MM.1S (cell line): Measurements from ENCODE around the gene ARHGAP31.
"Not testable (repeated sequence)": the region's sequence is repeated elsewhere in the genome, so short reads cannot be mapped to it uniquely, and the experiment has no call there.

Experiments used
- DNase-seq: peaks from one replicate; pipeline ENCODE4 v3.0.0-alpha.2; 2015
- H2AFZ ChIP-seq: fragments of 300-600 bp; sonication (generic); 2 replicates; pipeline ENCODE4 v1.6.0; 2016; ENCODE audit warnings: antibody characterized with exemption, low read length
- H3F3A ChIP-seq: fragments of 300-600 bp; sonication (generic); 2 replicates; pipeline ENCODE4 v1.6.1; 2016; ENCODE audit warnings: mild to moderate bottlenecking, antibody characterized with exemption, low read length, moderate library complexity, mixed read lengths; ENCODE audit not compliant: insufficient read depth
- H3K27ac ChIP-seq: fragments of 300-600 bp; sonication (generic); 2 replicates; pipeline ENCODE4 v1.5.1; 2016; ENCODE audit warnings: mild to moderate bottlenecking, low read length
- H3K27me3 ChIP-seq: fragments of 300-600 bp; sonication (generic); replicated peaks from 2 replicates; pipeline ENCODE4 v1.6.0; 2016; ENCODE audit warnings: low read length; ENCODE audit not compliant: insufficient read depth
- H3K36me3 ChIP-seq: fragments of 300-600 bp; sonication (generic); replicated peaks from 2 replicates; pipeline ENCODE4 v1.6.1; 2016; ENCODE audit warnings: mild to moderate bottlenecking, low read length, mixed read lengths; ENCODE audit not compliant: insufficient read depth
- H3K4me1 ChIP-seq: fragments of 300-600 bp; sonication (generic); 2 replicates; pipeline ENCODE4 v1.6.1; 2016; ENCODE audit warnings: low read length, mixed read lengths
- H3K4me2 ChIP-seq: fragments of 300-600 bp; sonication (generic); 2 replicates; pipeline ENCODE4 v1.6.0; 2016; ENCODE audit warnings: low read depth, low read length
- H3K4me3 ChIP-seq: fragments of 300-600 bp; sonication (generic); 2 replicates; pipeline ENCODE4 v1.5.1; 2016; ENCODE audit warnings: low read length, mixed read lengths
- H3K79me2 ChIP-seq: fragments of 300-600 bp; sonication (generic); 2 replicates; pipeline ENCODE4 v1.6.1; 2016; ENCODE audit warnings: mixed run types, low read length, mixed read lengths
- H3K9ac ChIP-seq: fragments of 300-600 bp; sonication (generic); 2 replicates; pipeline ENCODE4 v1.6.1; 2016; ENCODE audit warnings: low read length, mixed read lengths
- H3K9me2 ChIP-seq: fragments of 300-600 bp; sonication (generic); replicated peaks from 2 replicates; pipeline ENCODE4 v1.6.1; 2016; ENCODE audit warnings: mild to moderate bottlenecking, low read length, mixed read lengths; ENCODE audit not compliant: insufficient read depth
- H3K9me3 ChIP-seq: fragments of 300-600 bp; sonication (generic); replicated peaks from 2 replicates; pipeline ENCODE4 v1.6.1; 2016; ENCODE audit warnings: mild to moderate bottlenecking, low read length, mixed read lengths; ENCODE audit not compliant: insufficient read depth
- H4K20me1 ChIP-seq: fragments of 300-600 bp; sonication (generic); 2 replicates; pipeline ENCODE4 v1.6.1; 2016; ENCODE audit warnings: mild to moderate bottlenecking, low read length, moderate library complexity, mixed read lengths; ENCODE audit not compliant: insufficient read depth
- CTCF ChIP-seq: fragments of 300-600 bp; sonication (generic); IDR thresholded peaks from 2 replicates; pipeline ENCODE4 v1.5.1; 2016; ENCODE audit warnings: antibody characterized with exemption, low read length, mixed read lengths
- EZH2 ChIP-seq: fragments of 300-600 bp; sonication (generic); optimal IDR thresholded peaks from 2 replicates; pipeline ENCODE3; 2017; ENCODE audit warnings: low read depth, mild to moderate bottlenecking, antibody characterized with exemption, low read length, mixed read lengths
- EZH2phosphoT487 ChIP-seq: fragments of 300-600 bp; sonication (generic); IDR thresholded peaks from 2 replicates; pipeline ENCODE4 v1.6.1; 2018; ENCODE audit warnings: antibody characterized with exemption, low read length

Gene ARHGAP31

GRCh38 chr3:119364401-119364800, 70.2 kb downstream of the ARHGAP31 start:
- H3K4me2 ChIP-seq, result no peak overlapping the region
- no peaks in the 10 kb centered on the region for H3K79me2 ChIP-seq
- no peak overlapping the region for H3K27ac ChIP-seq
- H3K9me2 ChIP-seq, result no peaks in the 10 kb centered on the region
- H3K36me3 ChIP-seq, result no peaks in the 10 kb centered on the region
- H3K9ac ChIP-seq, result no peak overlapping the region
- H3F3A ChIP-seq, result no peaks in the 10 kb centered on the region
- no peaks in the 10 kb centered on the region for H3K27me3 ChIP-seq
- H4K20me1 ChIP-seq, result no peaks in the 10 kb centered on the region
- DNase-seq, result no peak
- H3K4me3 ChIP-seq, result no peak overlapping the region
- no peaks in the 10 kb centered on the region for H3K4me1 ChIP-seq
- no peak overlapping the region for H2AFZ ChIP-seq
- no peaks in the 10 kb centered on the region for H3K9me3 ChIP-seq
- no peak for TF ChIP-seq CTCF
- TF ChIP-seq EZH2phosphoT487, result no peak
- TF ChIP-seq EZH2, result no peak

DNA sequence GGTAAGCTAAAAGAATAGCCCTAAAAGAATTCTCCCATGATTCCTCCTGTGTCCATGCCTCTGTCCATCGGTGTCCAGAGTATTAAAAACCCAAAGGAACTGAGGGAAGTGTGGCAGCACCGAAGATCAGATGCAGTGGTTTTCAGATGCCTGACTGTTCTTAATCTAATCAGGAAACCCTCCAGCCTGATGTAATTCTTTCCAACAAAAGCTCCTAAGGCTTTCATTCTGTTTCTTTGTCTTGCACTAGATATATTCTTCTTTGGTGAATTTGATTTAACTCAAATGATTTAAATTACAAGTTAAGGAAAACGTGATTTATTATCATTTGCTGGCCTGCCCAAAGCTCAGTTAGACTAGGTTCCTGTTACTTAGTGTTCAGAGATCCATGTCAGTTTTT, 71.2 kb downstream of the ARHGAP31 start:
- Histone ChIP-seq H3K4me1 (no peaks in the 10 kb centered on the region), H4K20me1 (no peaks in the 10 kb centered on the region), H3K79me2 (no peaks in the 10 kb centered on the region), H3K9me3 (no peaks in the 10 kb centered on the region), H3K9ac (no peak overlapping the region), H3K4me2 (no peak overlapping the region), H2AFZ (no peak overlapping the region), H3F3A (no peaks in the 10 kb centered on the region), H3K4me3 (no peak overlapping the region), H3K36me3 (no peaks in the 10 kb centered on the region), H3K27ac (no peak overlapping the region), H3K9me2 (no peaks in the 10 kb centered on the region), H3K27me3 (no peaks in the 10 kb centered on the region)
- no peak for DNase-seq
- TF ChIP-seq EZH2phosphoT487 (no peak), CTCF (no peak), EZH2 (no peak)

- no peak overlapping the region for H3K4me2 ChIP-seq
- no peak for DNase-seq
- no peaks in the 10 kb centered on the region for H3F3A ChIP-seq
- no peak overlapping the region for H3K4me3 ChIP-seq
- no peaks in the 10 kb centered on the region for H3K36me3 ChIP-seq
- H3K9ac ChIP-seq, result no peak overlapping the region
- TF ChIP-seq EZH2, result no peak
- no peak for TF ChIP-seq EZH2phosphoT487
- no peaks in the 10 kb centered on the region for H3K27me3 ChIP-seq
- no peak overlapping the region for H2AFZ ChIP-seq
- no peaks in the 10 kb centered on the region for H3K9me3 ChIP-seq
- no peaks in the 10 kb centered on the region for H3K9me2 ChIP-seq
- no peak overlapping the region for H3K27ac ChIP-seq
- H4K20me1 ChIP-seq, result no peaks in the 10 kb centered on the region
- no peaks in the 10 kb centered on the region for H3K4me1 ChIP-seq
- no peaks in the 10 kb centered on the region for H3K79me2 ChIP-seq
Observed at GRCh38 chr3:119367000-119367399, 72.8 kb downstream of the ARHGAP31 start.

- TF ChIP-seq EZH2 (no peak), CTCF (no peak), EZH2phosphoT487 (no peak)
- H3K36me3 ChIP-seq, result no peaks in the 10 kb centered on the region
- H3K9me2 ChIP-seq, result no peaks in the 10 kb centered on the region
- no peak overlapping the region for H2AFZ ChIP-seq
- no peak overlapping the region for H3K27ac ChIP-seq
- H3K9ac ChIP-seq, result no peak overlapping the region
- no peaks in the 10 kb centered on the region for H3K27me3 ChIP-seq
- H3K4me3 ChIP-seq, result no peak overlapping the region
- no peak for DNase-seq
- no peaks in the 10 kb centered on the region for H4K20me1 ChIP-seq
- no peaks in the 10 kb centered on the region for H3K9me3 ChIP-seq
- no peaks in the 10 kb centered on the region for H3K4me1 ChIP-seq
- no peaks in the 10 kb centered on the region for H3F3A ChIP-seq
- H3K4me2 ChIP-seq, result no peak overlapping the region
- H3K79me2 ChIP-seq, result no peaks in the 10 kb centered on the region
Observed at GRCh38 chr3:119368298-119368697, 74.1 kb downstream of the ARHGAP31 start.

DNA sequence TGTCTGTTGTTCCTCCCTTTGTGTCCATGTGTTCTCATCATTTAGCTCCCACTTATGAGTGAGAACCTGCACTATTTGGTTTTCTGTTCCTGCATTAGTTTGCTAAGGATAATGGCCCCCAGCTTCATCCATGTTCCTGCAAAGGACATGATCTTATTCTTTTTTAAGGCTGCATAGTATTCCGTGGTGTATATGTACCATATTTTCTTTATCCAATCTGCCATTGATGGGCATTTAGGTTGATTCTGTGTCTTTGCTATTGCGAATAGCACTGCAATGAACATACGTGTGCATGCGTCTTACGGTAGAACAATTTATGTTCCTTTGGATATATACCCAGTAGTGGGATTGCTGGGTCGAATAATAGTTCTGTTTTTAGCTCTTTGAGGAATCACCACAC, 77.6 kb downstream of the ARHGAP31 start:
- not testable (repeated sequence) for H3K79me2 ChIP-seq, H3K27me3 ChIP-seq, H3K9me3 ChIP-seq, H3K4me3 ChIP-seq, H3K27ac ChIP-seq, H3F3A ChIP-seq, H3K9ac ChIP-seq, H4K20me1 ChIP-seq, H3K9me2 ChIP-seq, DNase-seq, H3K4me2 ChIP-seq, H3K4me1 ChIP-seq, H3K36me3 ChIP-seq, H2AFZ ChIP-seq
